DMS 273 (cell line): ENCODE results near the gene SMIM27.
A peak's percentile ranks its signal among the peaks of the same experiment; 100 is the strongest.

ENCODE experiments used
- DNase-seq: peaks from one replicate; lab custom pipeline; 2025; ENCODE audit not compliant: unreplicated experiment; lab: John Stamatoyannopoulos, UW

Gene SMIM27

GRCh38 chr9:32554591-32554990 lies 2.5 kb downstream of the SMIM27 start:
- no peak for DNase-seq

- DNase-seq: no peak
These were observed 6.3 kb downstream of the SMIM27 start for GRCh38 chr9:32558408-32558934.

DNA sequence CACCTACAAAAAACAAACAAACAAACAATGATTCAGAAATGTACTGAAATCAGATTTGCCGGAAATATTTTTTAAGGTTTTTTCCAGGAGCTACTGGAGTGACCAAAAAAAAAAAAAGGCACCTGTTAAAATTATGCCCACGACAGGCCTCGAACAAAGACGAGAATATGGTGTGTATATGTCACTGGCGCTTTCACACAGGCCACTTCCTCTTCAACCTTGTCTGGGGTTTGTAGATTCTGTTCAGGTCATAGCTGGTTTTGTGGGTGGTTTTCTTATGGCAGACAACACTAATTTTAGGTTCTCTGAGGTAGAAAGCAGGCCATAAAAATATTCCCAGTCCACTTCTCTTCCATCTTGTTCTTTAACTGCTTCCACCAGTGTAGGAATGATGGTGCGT lies 13.8 kb downstream of the SMIM27 start:
- no peak for DNase-seq

DNA sequence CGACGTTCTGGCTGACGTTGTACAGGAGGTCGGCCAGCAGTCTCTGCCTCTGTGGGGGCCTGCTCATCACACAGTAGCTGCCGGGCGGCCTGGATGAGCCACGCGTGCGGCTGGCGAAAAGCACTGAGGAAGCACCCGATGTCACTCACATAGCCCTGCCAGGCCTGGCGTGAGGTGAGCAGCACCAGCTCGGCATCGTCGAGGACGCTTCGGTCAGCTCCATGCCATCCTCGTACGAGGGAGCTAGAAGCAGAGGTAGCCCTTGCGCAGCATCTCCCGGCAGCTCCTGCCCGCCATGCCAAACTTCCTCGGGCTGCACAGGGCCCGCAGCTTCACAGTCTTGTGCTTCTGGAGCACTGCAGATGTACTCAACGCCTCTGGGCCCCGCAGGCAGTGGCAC lies 14.6 kb downstream of the SMIM27 start:
- DNase-seq: no peak

DNA sequence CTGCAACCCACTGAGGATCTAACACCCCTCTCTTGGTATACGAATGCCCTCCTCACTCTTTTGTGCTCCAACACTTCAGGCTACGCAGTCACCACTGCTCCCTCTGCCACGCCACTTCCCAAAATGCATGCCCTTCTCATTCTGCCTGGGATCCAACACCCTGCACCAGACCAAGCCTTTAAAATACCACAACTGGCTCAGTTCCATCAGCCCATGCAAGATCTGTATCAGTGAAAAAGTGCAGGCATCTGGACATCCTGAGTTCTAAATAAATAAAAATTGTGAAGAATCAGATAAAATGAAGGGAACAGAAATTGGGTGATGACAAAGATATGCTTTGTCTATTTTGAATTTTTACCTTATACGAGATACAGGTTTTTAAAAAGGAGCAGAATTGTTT lies 18.1 kb downstream of the SMIM27 start:
- no peak for DNase-seq

GRCh38 chr9:32571969-32572899 lies 20.1 kb downstream of the SMIM27 start:
- DNase-seq: peak; percentile 85

- DNase-seq: peak; percentile 98
These were observed 20.9 kb downstream of the SMIM27 start, which contains the start of gene NDUFB6 for GRCh38 chr9:32572900-32573523. Gene NDUFB6, minus strand, starts transcription at chr9:32573159. Its CDS starts 99 bp downstream, at chr9:32573060.

DNA sequence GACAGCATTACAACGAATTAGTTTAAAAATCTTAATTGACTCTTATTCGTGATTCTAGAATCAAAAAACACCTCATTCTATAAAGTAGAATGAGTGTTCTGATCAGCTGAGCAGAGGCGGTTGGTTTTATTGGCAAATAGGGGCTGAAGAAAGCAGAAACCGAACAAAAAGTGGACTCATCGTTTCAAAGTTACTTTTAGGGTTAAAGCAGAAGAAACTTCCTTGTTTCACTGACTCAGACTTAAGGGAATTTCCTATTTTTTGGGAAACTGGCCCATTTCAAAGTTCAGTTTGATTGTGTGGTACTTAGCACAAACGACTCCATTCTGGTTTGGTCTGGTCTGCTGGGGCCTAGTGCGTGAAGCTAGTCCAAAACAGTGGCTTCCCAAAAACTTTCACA lies 21.7 kb downstream of the SMIM27 start:
- no peak for DNase-seq

GRCh38 chr9:32574858-32575257 lies 22.7 kb downstream of the SMIM27 start:
- no peak for DNase-seq

DNA sequence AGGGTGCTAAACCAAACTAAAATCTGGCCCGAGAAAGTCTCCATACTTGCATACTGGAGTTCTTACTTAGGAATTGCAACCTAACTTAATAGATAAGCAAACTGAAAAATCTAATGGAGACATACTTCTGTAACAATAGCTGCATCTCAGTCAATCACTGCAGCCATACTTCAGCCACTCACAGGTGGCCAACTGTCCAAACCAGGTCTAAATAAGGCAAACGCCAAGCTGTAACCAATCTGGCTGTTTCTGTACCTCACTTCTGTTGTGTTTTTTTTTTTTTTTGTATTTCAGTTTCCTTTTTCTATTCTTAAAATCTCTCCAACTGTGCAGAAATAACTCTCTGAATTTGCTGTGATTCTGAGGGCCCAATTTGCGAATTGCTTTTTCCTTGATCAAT lies 25.2 kb downstream of the SMIM27 start:
- DNase-seq: no peak

DNA sequence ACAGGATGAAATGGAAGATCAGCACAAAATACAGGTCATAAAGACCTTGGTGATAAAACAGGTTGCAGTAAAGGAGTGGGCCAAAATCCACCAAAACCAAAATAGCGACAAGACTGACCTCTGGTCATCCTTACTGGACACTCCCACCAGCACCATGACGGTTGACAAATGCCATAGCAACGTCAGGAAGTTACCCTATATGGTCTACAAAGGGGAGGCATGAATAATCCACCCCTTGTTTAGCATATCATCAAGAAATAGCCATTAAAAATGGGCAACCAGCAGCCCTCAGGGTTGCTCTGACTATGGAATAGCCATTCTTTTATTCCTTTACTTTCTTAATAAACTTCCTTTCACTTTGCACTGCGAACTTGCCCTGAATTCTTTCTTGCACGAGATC lies 26.8 kb downstream of the SMIM27 start:
- no peak for DNase-seq

DNA sequence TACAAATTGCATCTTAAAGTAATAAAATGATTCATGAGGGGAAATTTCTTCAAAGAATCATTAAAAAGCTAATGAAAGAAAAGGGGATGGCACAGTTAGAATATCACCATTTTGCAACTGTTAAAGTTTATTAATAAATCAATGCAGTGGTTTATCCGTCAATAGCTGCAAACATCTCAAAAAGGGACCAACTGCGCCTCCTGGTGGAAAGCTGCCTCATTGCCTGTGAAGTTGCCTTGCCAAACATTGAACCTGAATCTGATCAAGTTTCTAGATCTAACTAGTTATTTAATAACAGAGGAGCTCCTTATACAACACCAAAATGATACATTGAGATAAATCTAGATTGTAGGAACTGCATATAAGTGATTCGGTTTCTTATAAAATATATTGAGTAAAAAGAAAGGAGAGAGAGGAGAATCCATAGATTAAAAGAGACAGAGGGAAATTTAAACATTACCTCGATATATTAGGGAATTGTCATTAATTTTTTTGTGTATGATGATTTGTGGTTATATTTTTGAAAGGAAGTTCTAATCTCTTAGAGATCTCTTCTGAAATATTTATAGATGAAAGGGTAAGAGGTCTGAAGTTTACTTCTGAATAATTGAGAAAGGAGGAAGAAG lies 27.7 kb downstream of the SMIM27 start:
- DNase-seq: peak; percentile 76

GRCh38 chr9:32580631-32581300 lies 28.6 kb downstream of the SMIM27 start:
- DNase-seq: no peak

GRCh38 chr9:32581512-32582143 lies 29.5 kb downstream of the SMIM27 start:
- peak; percentile 70 for DNase-seq

DNA sequence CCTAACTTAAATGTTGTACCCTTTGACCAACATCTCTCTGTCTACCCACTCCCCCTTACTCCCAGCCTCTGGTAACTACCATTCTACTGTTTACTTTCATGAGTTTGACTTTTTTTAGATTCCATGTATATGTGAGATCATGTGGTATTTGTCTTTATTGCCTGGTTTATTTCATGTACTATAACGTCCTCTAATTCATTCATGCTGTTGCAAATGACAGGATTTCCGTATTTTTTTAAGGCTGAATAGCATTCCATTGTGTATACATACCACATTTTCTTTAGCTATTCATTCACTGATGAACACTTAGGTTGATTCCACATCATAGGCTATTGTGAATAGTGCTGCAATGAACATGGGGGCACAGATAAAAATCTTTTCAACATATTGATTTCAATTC lies 32.7 kb downstream of the SMIM27 start:
- no peak for DNase-seq

GRCh38 chr9:32587901-32588300 lies 35.8 kb downstream of the SMIM27 start:
- DNase-seq: no peak

DNA sequence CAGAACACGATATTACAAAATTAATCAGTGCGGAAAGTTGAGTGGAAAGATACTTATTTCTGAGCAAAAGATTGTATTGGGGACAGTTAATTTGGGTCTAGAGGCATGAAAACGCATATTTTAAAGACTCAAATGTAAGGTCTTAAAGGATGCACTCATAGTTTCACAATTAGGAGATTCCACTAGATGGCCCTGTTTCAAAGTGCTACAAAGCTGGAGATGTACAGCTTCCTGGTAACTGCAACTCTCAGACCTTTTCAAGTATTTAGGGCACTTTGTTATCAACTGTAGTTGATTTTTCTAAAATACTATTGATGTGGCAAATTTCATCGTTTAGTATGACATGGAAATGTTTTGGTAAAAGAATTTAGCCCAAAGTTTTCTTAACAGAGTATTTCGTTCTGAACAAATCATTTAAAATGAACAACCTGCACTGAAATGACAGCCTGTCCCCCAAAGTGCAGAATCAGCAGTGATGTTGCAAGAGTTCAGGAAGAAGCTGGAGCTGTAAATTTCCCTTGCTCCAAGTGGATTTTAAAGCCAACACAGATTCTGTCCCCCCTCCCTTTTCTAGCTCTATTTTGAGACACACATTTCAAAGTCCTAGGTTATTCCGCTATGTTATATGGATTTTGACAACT lies 37.1 kb downstream of the SMIM27 start:
- peak; percentile 63 for DNase-seq

DNA sequence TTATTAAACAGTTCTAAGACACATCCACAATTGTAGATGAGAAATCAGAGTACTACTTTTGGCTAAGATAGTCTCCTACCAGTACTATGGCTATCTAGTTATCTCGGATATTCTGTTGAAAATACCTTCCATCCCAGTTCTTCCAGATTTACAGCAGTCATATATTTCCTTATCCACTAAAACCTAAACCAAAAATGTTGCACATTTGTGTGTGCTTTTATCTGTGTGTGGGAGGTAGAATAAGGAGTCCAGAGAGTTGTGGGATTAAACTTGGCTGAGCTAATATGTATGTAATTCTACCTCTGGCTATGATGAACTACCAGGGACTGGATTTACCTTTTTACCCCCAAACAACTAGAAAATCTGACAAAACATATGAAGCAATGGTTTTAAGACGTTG lies 38.3 kb downstream of the SMIM27 start:
- no peak for DNase-seq

DNA sequence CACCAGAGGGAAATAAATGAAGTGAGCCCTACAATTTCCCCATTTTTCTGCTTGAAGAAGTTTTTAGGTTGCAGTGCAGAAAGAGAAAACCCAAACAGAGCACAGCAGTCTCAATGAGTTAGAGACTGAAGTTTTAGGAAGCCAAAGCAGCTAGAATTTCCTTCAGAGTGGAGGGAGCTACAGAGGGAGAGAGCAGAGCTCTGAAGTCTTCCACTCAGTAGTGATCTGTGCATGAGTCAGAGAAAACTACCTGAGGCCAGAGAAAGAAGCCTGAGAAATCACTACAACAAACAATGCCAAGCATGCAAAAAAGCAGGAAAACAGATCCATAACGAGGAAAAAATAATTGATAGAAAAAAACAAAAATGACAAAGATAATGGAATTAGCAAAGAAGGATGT lies 38.8 kb downstream of the SMIM27 start:
- no peak for DNase-seq
